ENCODE results near the gene TNIP3. TPM values are rescaled to one million over a fixed set of nuclear protein-coding genes. Genes with fewer than 3 reads are reported as not detected.

The TNIP3 gene
- total RNA-seq, 4 donors from 2014 or later = 0.44 TPM; not detected in 3

DNA sequence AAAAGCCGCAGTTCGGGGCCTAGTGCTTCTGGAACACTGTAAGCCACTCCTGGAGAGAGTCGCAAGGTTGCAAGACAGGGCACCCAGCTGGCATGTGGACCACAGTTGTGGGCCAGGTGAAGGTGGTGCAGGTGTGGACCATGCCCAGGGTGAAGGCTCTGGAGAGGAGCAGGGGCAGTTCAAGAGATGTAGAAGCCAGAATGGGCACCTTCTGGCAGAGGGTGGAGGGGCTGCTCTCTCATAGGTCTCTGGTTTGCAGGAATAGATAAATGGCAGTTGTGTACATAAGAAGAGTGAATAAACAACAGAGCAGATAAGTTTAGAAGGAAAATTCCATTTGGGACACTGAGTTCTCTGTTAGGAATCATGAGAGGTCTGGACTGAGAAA, 38.6 kb downstream of the TNIP3 start:
- 95 to 100% methylated on average over 3 of the region's 3 CpGs for WGBS, 2 donors
- no peak for DNase-seq (ENCODE audit: low spot score in 2 of 2)
- no peaks in the 10 kb centered on the region for H3K36me3 ChIP-seq
- H3K27me3 ChIP-seq = no peaks in the 10 kb centered on the region
- TF ChIP-seq POLR2A (IDR thresholded peaks at IDR 0.05) = no peak
- TF ChIP-seq, protein P1, sequence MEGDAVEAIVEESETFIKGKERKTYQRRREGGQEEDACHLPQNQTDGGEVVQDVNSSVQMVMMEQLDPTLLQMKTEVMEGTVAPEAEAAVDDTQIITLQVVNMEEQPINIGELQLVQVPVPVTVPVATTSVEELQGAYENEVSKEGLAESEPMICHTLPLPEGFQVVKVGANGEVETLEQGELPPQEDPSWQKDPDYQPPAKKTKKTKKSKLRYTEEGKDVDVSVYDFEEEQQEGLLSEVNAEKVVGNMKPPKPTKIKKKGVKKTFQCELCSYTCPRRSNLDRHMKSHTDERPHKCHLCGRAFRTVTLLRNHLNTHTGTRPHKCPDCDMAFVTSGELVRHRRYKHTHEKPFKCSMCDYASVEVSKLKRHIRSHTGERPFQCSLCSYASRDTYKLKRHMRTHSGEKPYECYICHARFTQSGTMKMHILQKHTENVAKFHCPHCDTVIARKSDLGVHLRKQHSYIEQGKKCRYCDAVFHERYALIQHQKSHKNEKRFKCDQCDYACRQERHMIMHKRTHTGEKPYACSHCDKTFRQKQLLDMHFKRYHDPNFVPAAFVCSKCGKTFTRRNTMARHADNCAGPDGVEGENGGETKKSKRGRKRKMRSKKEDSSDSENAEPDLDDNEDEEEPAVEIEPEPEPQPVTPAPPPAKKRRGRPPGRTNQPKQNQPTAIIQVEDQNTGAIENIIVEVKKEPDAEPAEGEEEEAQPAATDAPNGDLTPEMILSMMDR (IDR thresholded peaks at IDR 0.05) = no peak
- TF ChIP-seq EP300 (IDR thresholded peaks at IDR 0.05) = no peak
- H3K4me1 ChIP-seq = no peaks in the 10 kb centered on the region
- no peaks in the 10 kb centered on the region for H3K9me3 ChIP-seq
- H3K27ac ChIP-seq = no peak overlapping the region
- H3K4me3 ChIP-seq = no peak overlapping the region

DNA sequence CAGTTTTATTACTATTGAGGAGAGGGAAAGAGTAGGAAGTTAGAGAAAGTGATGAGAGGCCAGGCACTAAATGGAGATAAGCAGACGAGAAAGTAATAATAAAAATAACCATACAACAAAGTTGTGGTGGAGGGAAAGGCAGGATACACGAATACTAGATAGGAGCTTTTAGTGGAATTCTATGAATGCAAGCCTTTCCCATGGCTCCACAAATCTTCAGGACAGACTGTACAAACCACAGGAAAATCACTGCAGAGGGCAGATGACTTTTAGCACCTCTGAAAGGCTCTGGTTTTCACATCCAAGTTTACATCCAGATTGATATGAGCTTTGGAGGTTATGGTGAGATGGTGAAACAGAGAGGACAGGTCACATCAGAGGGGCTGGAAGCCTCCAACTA, 41.5 kb downstream of the TNIP3 start:
- Histone ChIP-seq H3K4me1 (no peaks in the 10 kb centered on the region), H3K4me3 (no peak overlapping the region), H3K36me3 (no peaks in the 10 kb centered on the region), H3K9me3 (no peaks in the 10 kb centered on the region), H3K27ac (no peak overlapping the region), H3K27me3 (no peaks in the 10 kb centered on the region)
- no peak for DNase-seq (ENCODE audit: low spot score in 2 of 2)
- TF ChIP-seq EP300 (IDR thresholded peaks at IDR 0.05) (no peak), POLR2A (IDR thresholded peaks at IDR 0.05) (no peak)
- TF ChIP-seq, protein P1 (IDR thresholded peaks at IDR 0.05) = no peak
- WGBS, 2 donors = 64 to 67% methylated on average over 2 of the region's 2 CpGs

DNA sequence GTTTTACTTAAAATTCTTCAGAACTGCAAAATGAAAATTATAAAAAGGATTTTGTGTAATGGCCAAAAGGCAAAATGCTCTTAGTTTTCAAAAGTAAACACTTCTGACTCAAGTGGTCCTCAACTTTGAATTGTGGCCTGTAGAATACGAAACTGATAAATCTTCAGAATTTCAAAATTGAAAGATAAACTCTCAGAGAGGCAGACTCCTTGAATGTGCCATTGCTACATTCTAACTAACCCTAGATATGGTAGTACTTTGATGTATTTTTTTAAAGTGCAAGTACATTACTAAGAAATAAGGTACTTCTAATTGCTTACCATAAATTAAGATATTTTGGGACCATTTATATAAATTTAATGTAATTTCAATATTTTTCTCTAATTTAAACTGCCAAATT, 44.4 kb downstream of the TNIP3 start:
- WGBS, 2 donors = 85 to 88% methylated on average over 1 of the region's 1 CpG
- H3K9me3 ChIP-seq = no peaks in the 10 kb centered on the region
- no peak for TF ChIP-seq EP300 (IDR thresholded peaks at IDR 0.05)
- no peak for TF ChIP-seq POLR2A (IDR thresholded peaks at IDR 0.05)
- TF ChIP-seq, protein P1 (IDR thresholded peaks at IDR 0.05) = no peak

DNA sequence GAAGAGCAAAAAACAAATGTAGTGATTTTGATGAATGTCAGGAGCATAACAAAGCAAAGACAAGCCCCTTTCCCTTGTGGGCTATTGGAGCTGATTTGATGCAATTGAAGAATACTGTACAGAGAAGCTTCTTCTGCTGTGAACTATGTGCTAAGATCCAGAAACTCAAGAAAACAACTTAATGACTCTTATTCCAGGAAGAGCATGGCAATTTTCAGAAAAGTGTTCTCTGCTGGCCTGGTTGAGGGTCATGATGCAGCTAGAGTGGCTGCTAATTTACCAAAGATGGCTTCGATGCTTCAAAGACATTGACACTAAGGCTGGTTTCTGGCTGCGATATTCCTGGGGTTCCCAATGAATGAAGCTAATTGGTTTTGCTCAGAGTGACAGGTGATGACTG, 45.8 kb downstream of the TNIP3 start:
- WGBS, 2 donors = 50 to 67% methylated on average over 2 of the region's 2 CpGs
- Histone ChIP-seq H3K9me3 (no peaks in the 10 kb centered on the region), H3K27me3 (no peaks in the 10 kb centered on the region), H3K27ac (no peak overlapping the region), H3K4me1 (no peaks in the 10 kb centered on the region), H3K4me3 (no peak overlapping the region), H3K36me3 (no peaks in the 10 kb centered on the region)
- DNase-seq (ENCODE audit: low spot score in 2 of 2) = no peak
- no peak for TF ChIP-seq EP300 (IDR thresholded peaks at IDR 0.05)
- TF ChIP-seq, protein P1 (IDR thresholded peaks at IDR 0.05) = no peak
- TF ChIP-seq POLR2A (IDR thresholded peaks at IDR 0.05) = no peak

More for the DNA sequence above, 44.4 kb downstream of the TNIP3 start:
- H3K4me3 ChIP-seq = no peak overlapping the region
- no peaks in the 10 kb centered on the region for H3K27me3 ChIP-seq
- DNase-seq (ENCODE audit: low spot score in 2 of 2) = no peak
- no peaks in the 10 kb centered on the region for H3K4me1 ChIP-seq
- H3K36me3 ChIP-seq = no peaks in the 10 kb centered on the region
- no peak overlapping the region for H3K27ac ChIP-seq

DNA sequence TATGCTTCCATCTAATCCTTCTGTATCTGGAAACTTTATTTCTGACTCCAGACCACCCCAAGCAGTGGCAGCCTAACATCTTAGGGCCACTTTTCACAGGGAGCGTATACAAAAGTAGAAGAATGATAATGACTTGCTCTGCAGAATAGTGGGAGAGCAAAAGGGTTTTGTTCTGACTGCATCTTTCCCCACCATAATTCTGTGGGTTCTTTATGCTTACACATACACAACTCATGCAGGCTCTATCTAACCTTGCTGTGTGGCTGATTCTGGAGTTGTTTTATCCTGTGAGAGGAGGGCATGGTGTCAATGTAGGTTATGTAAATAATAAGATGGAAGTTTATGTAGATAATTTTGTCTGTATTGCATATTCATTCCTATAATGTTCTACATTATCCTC, 49.4 kb downstream of the TNIP3 start:
- Histone ChIP-seq H3K36me3 (no peaks in the 10 kb centered on the region), H3K4me3 (no peak overlapping the region), H3K4me1 (no peaks in the 10 kb centered on the region), H3K27ac (no peak overlapping the region), H3K9me3 (no peaks in the 10 kb centered on the region), H3K27me3 (no peaks in the 10 kb centered on the region)
- no peak for DNase-seq (ENCODE audit: low spot score in 2 of 2)
- WGBS, 2 donors = 69 to 70% methylated on average over 1 of the region's 1 CpG
- TF ChIP-seq, protein P1 (IDR thresholded peaks at IDR 0.05) = no peak
- no peak for TF ChIP-seq POLR2A (IDR thresholded peaks at IDR 0.05)
- no peak for TF ChIP-seq EP300 (IDR thresholded peaks at IDR 0.05)
